ENCODE data around the gene KIF2C.

The KIF2C gene

GRCh38 chr1:44817307-44817706, 77.7 kb downstream of the KIF2C start:
- DNase-seq (ENCODE audit: low read depth) = no peak

More at GRCh38 chr1:44817307-44817706, 77.7 kb downstream of the KIF2C start:
- no peak for TF ChIP-seq CTCF (conservative IDR thresholded peaks at IDR 0.05; ENCODE audit: control insufficient read depth, insufficient read depth, low read depth, low read length)
- no peak overlapping the region for H3K4me3 ChIP-seq (ENCODE audit: control insufficient read depth, low read depth, low read length)
